Breast epithelium (tissue), 3 donors: ENCODE results near the gene OR1L1.

ENCODE experiments used
- POLR2A ChIP-seq: fragments of 450-650 bp; IDR thresholded peaks from one replicate; pipeline ENCODE4 v1.6.1; 2016; ENCODE audit warnings: antibody characterized with exemption, mild to moderate bottlenecking, moderate library complexity
- POLR2AphosphoS5 ChIP-seq, 3 donors: sonication (generic); formaldehyde crosslinking; IDR thresholded peaks; one replicate each; pipeline ENCODE4 v1.6.1; 2017; ENCODE audit warnings: antibody characterized with exemption in 3 of 3
- TF ChIP-seq, protein P1 (sequence below), 3 donors: fragments of 450-650 bp; IDR thresholded peaks; one replicate each; pipeline ENCODE4 v1.5.1; 2016 to 2017; ENCODE audit warnings: antibody characterized with exemption in 3 of 3, mild to moderate bottlenecking in 3 of 3, moderate library complexity in 3 of 3

DNA sequence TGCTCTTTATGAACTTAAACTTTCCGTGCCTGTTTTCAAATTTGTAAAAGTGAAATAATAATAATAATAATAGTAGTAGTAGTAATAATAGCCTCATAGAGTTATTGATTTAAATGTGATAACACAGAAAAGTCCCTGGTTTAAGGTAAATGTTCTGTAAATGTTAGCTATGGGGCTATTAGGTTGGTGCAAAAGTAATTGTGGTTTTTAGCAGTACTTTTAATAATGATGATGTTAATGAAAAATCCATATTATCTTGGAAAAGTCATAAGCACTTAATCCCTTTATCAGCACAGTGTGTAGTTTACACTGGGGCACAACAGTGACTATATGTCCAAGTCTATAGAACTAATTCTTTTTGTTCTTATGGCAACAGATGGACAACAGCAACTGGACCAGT lies 47.2 kb upstream of the OR1L1 start, which contains the start of gene OR1Q1:
- TF ChIP-seq, protein P1, sequence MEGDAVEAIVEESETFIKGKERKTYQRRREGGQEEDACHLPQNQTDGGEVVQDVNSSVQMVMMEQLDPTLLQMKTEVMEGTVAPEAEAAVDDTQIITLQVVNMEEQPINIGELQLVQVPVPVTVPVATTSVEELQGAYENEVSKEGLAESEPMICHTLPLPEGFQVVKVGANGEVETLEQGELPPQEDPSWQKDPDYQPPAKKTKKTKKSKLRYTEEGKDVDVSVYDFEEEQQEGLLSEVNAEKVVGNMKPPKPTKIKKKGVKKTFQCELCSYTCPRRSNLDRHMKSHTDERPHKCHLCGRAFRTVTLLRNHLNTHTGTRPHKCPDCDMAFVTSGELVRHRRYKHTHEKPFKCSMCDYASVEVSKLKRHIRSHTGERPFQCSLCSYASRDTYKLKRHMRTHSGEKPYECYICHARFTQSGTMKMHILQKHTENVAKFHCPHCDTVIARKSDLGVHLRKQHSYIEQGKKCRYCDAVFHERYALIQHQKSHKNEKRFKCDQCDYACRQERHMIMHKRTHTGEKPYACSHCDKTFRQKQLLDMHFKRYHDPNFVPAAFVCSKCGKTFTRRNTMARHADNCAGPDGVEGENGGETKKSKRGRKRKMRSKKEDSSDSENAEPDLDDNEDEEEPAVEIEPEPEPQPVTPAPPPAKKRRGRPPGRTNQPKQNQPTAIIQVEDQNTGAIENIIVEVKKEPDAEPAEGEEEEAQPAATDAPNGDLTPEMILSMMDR (IDR thresholded peaks at IDR 0.05) = no peak
- TF ChIP-seq POLR2AphosphoS5 (IDR thresholded peaks at IDR 0.05) = no peak
- no peak for TF ChIP-seq POLR2A
